ENCODE data around the gene SIRPG.

Gene SIRPG

GRCh38 chr20:1688886-1689538 is 31.4 kb upstream of the SIRPG start:
- TF ChIP-seq SPI1 (IDR thresholded peaks at IDR 0.05; ENCODE audit: borderline replicate concordance, low read depth) (no peak), CTCF (IDR thresholded peaks at IDR 0.05; ENCODE audit: insufficient read depth, low read length) (no peak), REST (IDR thresholded peaks at IDR 0.05; ENCODE audit: insufficient replicate concordance, low read depth) (no peak), POLR2AphosphoS5 (IDR thresholded peaks at IDR 0.05; ENCODE audit: low read depth) (no peak), GABPA (IDR thresholded peaks at IDR 0.05; ENCODE audit: low read depth) (no peak)
- DNase-seq (ENCODE audit: low read depth in 1 of 2, low spot score in 1 of 2): no peak
- Histone ChIP-seq H3K27me3 (ENCODE audit: insufficient read depth, poor library complexity, severe bottlenecking) (no peaks in the 10 kb centered on the region), H3K27ac (replicated peaks) (no peak overlapping the region), H3K4me3 (replicated peaks; ENCODE audit: insufficient read depth, low read length) (no peak overlapping the region)

GRCh38 chr20:1687053-1687452 is 29.5 kb upstream of the SIRPG start:
- no peaks in the 10 kb centered on the region for H3K27me3 ChIP-seq (ENCODE audit: insufficient read depth, poor library complexity, severe bottlenecking)
- H3K27ac ChIP-seq (replicated peaks): no peak overlapping the region
- no peak overlapping the region for H3K4me3 ChIP-seq (replicated peaks; ENCODE audit: insufficient read depth, low read length)
- no peak for DNase-seq (ENCODE audit: low read depth in 1 of 2, low spot score in 1 of 2)
- TF ChIP-seq POLR2AphosphoS5 (IDR thresholded peaks at IDR 0.05; ENCODE audit: low read depth): no peak
- no peak for TF ChIP-seq REST (IDR thresholded peaks at IDR 0.05; ENCODE audit: insufficient replicate concordance, low read depth)
- peak; percentile 75 for TF ChIP-seq SPI1 (IDR thresholded peaks at IDR 0.05; ENCODE audit: borderline replicate concordance, low read depth)
- no peak for TF ChIP-seq CTCF (IDR thresholded peaks at IDR 0.05; ENCODE audit: insufficient read depth, low read length)
- no peak for TF ChIP-seq GABPA (IDR thresholded peaks at IDR 0.05; ENCODE audit: low read depth)

GRCh38 chr20:1686151-1686748 is 28.7 kb upstream of the SIRPG start:
- DNase-seq (ENCODE audit: low read depth in 1 of 2, low spot score in 1 of 2): no peak
- no peak overlapping the region for H3K4me3 ChIP-seq (replicated peaks; ENCODE audit: insufficient read depth, low read length)
- H3K27ac ChIP-seq (replicated peaks): no peak overlapping the region
- TF ChIP-seq GABPA (IDR thresholded peaks at IDR 0.05; ENCODE audit: low read depth) (no peak), SPI1 (IDR thresholded peaks at IDR 0.05; ENCODE audit: borderline replicate concordance, low read depth) (peak; percentile 28; the same call in 1 of the 2 replicates)
- H3K27me3 ChIP-seq (ENCODE audit: insufficient read depth, poor library complexity, severe bottlenecking): no peaks in the 10 kb centered on the region

GRCh38 chr20:1685304-1686052 is 27.9 kb upstream of the SIRPG start:
- H3K27ac ChIP-seq (replicated peaks): no peak overlapping the region
- H3K4me3 ChIP-seq (replicated peaks; ENCODE audit: insufficient read depth, low read length): no peak overlapping the region
- no peak; the same call in 1 of the 2 replicates for TF ChIP-seq SPI1 (IDR thresholded peaks at IDR 0.05; ENCODE audit: borderline replicate concordance, low read depth)
- no peak for TF ChIP-seq POLR2AphosphoS5 (IDR thresholded peaks at IDR 0.05; ENCODE audit: low read depth)
- no peak for TF ChIP-seq GABPA (IDR thresholded peaks at IDR 0.05; ENCODE audit: low read depth)
- no peak for TF ChIP-seq REST (IDR thresholded peaks at IDR 0.05; ENCODE audit: insufficient replicate concordance, low read depth)
- no peak for TF ChIP-seq CTCF (IDR thresholded peaks at IDR 0.05; ENCODE audit: insufficient read depth, low read length)
- no peaks in the 10 kb centered on the region for H3K27me3 ChIP-seq (ENCODE audit: insufficient read depth, poor library complexity, severe bottlenecking)
- peak; percentile 12 to 30 for DNase-seq (ENCODE audit: low read depth in 1 of 2, low spot score in 1 of 2)

All from HL-60 (cell line).